ENCODE measurements around the gene ZNF536. TPM values are rescaled to one million over a fixed set of nuclear protein-coding genes. Genes with fewer than 3 reads are reported as not detected.

Gene ZNF536
- total and polyA plus RNA-seq, 2 of the 4 experiments (the other 2 are of a cell fraction), result not detected

DNA sequence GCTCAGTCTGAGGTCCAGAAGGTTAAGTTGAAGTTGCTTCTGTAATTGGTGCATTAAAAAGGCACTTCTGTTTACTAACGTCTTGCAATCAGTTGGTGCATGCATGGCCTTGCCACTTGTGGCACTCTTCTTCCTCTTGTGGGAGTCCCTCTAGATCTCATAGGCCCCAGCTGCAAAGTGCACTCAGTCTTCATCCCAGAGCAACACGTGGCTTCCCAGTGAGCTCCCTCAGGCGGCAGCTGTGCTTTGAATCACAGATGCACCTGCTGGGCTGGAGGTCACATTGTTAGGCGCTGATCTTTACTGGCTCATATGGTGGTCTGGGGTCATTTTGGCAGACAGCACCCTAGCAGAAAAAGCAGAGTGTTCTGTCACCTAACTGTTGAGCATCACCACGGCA, 215.7 kb downstream of the ZNF536 start:
- no peak overlapping the region for H2AK5ac ChIP-seq (ENCODE audit: low read depth, low read length)
- POLR2A ChIA-PET (ENCODE audit: unreplicated experiment), result no interaction called here
- intact Hi-C loops (cut with micrococcal nuclease) (no loop called here), in situ Hi-C loops (cut with MboI; ENCODE audit: low sequenced_read_pairs) (no loop called here), dilution Hi-C loops (cut with HindIII; ENCODE audit: low sequenced_read_pairs, unreplicated experiment) (no loop called here)
- H3K56ac ChIP-seq (ENCODE audit: extremely low read depth, insufficient read depth, low read length), result no peak overlapping the region
- H2AK9ac ChIP-seq (replicated peaks; ENCODE audit: low read depth, low read length, poor library complexity), result no peak overlapping the region
- no TSS peak for BruUV-seq (replicated peaks)
- DNase-seq (no peak), ATAC-seq (ENCODE audit: low read depth) (no peak)
- CTCF ChIA-PET, result no interaction called here
- H2BK5ac ChIP-seq (ENCODE audit: low read depth, low read length, poor library complexity, severe bottlenecking), result no peak overlapping the region
- no peaks in the 10 kb centered on the region for H3K36me3 ChIP-seq (ENCODE audit: control insufficient read depth, insufficient read depth, low read length)
- peaks cover 8% of the 10 kb centered on the region for H3K9me3 ChIP-seq (ENCODE audit: control insufficient read depth, insufficient read depth, low read length)
- no peak overlapping the region for H3K4me2 ChIP-seq (ENCODE audit: low read depth, low read length)
- no peak overlapping the region for H2BK15ac ChIP-seq (ENCODE audit: low read depth, low read length)
- no peak overlapping the region for H4K91ac ChIP-seq (ENCODE audit: insufficient read depth, low read depth, low read length)
- no peak overlapping the region for H4K5ac ChIP-seq (ENCODE audit: low read depth, low read length)
- no peak overlapping the region for H3K14ac ChIP-seq (replicated peaks; ENCODE audit: low read depth, low read length)
- 25% methylated on average over 2 of the region's 5 CpGs; no CpG with 5 or more reads in 1 of the 2 experiments for WGBS, 2 experiments (ENCODE audit: extremely low coverage in 2 of 2, insufficient read length in 1 of 2)
- H4K20me1 ChIP-seq (ENCODE audit: insufficient read depth, low read length), result no peaks in the 10 kb centered on the region
- H3K9me1 ChIP-seq (ENCODE audit: insufficient read depth, low read length), result no peaks in the 10 kb centered on the region
- H3K4ac ChIP-seq (ENCODE audit: low read depth, low read length), result no peak overlapping the region
- no peak overlapping the region for H3K9ac ChIP-seq (ENCODE audit: low read depth, low read length)
- no peak overlapping the region for H4K8ac ChIP-seq (ENCODE audit: low read depth in 2 of 2, low read length in 2 of 2)
- no peak overlapping the region for H3K4me3 ChIP-seq (ENCODE audit: insufficient read depth, low read depth, low read length)
- TF ChIP-seq FOS (IDR thresholded peaks at IDR 0.05; ENCODE audit: low read depth, low read length) (no peak), ELK1 (IDR thresholded peaks at IDR 0.05; ENCODE audit: borderline replicate concordance, low read depth, low read length) (no peak), CHD1 (IDR thresholded peaks at IDR 0.05; ENCODE audit: low read depth, low read length) (no peak), RFX5 (IDR thresholded peaks at IDR 0.05; ENCODE audit: low read depth, low read length) (no peak), SMC3 (IDR thresholded peaks at IDR 0.05; ENCODE audit: low read depth, low read length) (no peak), CEBPB (IDR thresholded peaks at IDR 0.05; ENCODE audit: low read depth, low read length) (no peak), MXI1 (IDR thresholded peaks at IDR 0.05; ENCODE audit: borderline replicate concordance, low read depth, low read length) (no peak), POLR2A (IDR thresholded peaks at IDR 0.05; ENCODE audit: low read depth, low read length) (no peak), RCOR1 (IDR thresholded peaks at IDR 0.05; ENCODE audit: insufficient replicate concordance, low read length) (no peak), NFE2L2 (IDR thresholded peaks at IDR 0.05; ENCODE audit: low read depth, low read length) (no peak), USF2 (IDR thresholded peaks at IDR 0.05; ENCODE audit: low read depth, low read length) (no peak), MAZ (IDR thresholded peaks at IDR 0.05; ENCODE audit: borderline replicate concordance, low read depth, low read length) (no peak)
- H3K27ac ChIP-seq (ENCODE audit: insufficient read depth, low read length), result no peak overlapping the region
- no peaks in the 10 kb centered on the region for H3K4me1 ChIP-seq (ENCODE audit: control insufficient read depth, insufficient read depth, low read length)
- no peak overlapping the region for H3K18ac ChIP-seq (ENCODE audit: low read depth, low read length)
- H2BK120ac ChIP-seq (ENCODE audit: low read depth, low read length), result no peak overlapping the region
- H2BK20ac ChIP-seq (ENCODE audit: low read depth, low read length), result no peak overlapping the region
- H3K27me3 ChIP-seq (ENCODE audit: control insufficient read depth, insufficient read depth, low read length), result no peaks in the 10 kb centered on the region
- no peak overlapping the region for H2AFZ ChIP-seq (replicated peaks; ENCODE audit: low read length, poor library complexity)
- H3K23ac ChIP-seq (ENCODE audit: low read depth, low read length), result no peak overlapping the region
- H3K79me1 ChIP-seq (ENCODE audit: low read depth in 1 of 2, low read length in 2 of 2), result no peaks in the 10 kb centered on the region

Data from IMR-90 (cell line).